Inflammatory macrophage treated with lipopolysaccharide for 1 hour (primary cell): Measurements from ENCODE around the gene LRRC8C.

Source experiments
- DNase-seq, 2 donors: peaks; one replicate each; pipeline ENCODE4 v3.0.0-alpha.2; 2020 to 2022

The LRRC8C gene

DNA sequence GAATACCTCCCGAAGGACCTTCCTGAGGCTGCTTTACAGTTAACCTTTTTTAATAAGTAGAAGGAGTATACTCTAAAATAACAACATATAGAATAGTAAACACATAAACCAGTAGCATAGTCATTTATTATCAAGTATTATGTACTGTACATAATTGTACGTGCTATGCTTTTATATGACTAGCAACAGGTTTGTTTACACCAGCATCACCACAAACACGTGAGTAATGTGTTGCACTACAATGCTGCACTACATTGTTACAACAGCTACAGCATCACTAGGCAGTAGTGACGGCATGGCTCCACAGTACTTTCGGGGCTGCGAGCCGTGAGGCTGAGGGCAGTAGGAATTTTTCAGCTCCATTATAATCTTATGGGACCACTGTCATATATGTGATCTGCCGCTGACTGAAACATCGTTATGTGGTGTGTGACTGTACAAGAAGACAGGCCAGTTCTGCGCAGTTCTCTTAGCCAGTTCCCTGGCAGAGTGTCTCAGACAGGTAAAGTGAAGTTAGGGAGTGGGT lies 105.1 kb downstream of the LRRC8C start:
- no peak for DNase-seq

GRCh38 chr1:89739013-89739843 lies 106.3 kb downstream of the LRRC8C start:
- DNase-seq, result peak; percentile 84 to 94

DNA sequence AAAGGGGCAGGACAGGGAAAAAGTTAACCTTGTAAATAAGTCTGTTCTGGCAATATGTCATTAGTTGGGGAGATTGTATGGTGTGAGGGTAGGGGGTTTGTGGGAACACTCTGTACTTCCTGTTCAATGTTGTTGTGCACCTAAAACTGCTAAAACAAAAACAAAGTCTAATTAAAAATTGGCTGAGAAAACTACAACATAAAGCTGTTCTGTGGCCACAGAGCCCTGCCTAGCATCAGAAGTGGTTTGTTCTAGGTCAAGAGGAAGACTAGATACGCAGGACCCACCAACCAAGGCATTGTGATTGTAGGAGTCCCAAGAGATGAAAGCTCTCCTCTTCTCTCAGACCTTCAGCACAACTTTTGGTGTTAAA lies 106.9 kb downstream of the LRRC8C start:
- DNase-seq, result no peak

GRCh38 chr1:89743788-89744187 lies 110.9 kb downstream of the LRRC8C start:
- DNase-seq, result no peak

- DNase-seq, result no peak
These were observed 113.7 kb downstream of the LRRC8C start for GRCh38 chr1:89746424-89747149.

DNA sequence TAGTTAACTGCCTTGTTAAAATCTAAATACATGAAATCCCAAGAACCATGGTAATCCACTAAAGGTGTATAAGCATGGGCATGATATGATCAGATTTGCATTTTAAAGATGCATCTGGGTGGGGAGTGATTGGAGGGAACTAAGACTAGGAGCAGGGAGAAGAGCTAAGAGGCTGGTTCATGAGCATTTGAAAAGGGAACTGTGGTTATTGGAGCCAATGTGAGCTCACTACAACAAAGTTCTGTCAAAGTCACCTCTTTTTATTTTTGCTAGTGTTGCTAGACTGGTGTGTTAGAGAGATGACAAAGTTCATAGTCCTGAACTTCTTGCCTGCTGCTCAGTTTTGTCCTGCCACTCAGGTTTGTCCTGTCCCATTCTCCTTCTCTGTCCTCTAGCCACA lies 120.8 kb downstream of the LRRC8C start:
- no peak for DNase-seq

- peak; percentile 78 to 84 for DNase-seq
These were observed 121.6 kb downstream of the LRRC8C start for GRCh38 chr1:89754518-89754917.

GRCh38 chr1:89755591-89755990 lies 122.7 kb downstream of the LRRC8C start:
- peak in 1 of 2 donors; percentile 41 for DNase-seq

- peak; percentile 80 to 91 for DNase-seq
These were observed 124.6 kb downstream of the LRRC8C start for GRCh38 chr1:89757532-89757931.

GRCh38 chr1:89758156-89758555 lies 125.2 kb downstream of the LRRC8C start:
- DNase-seq, result no peak

- no peak for DNase-seq
These were observed 126.1 kb downstream of the LRRC8C start for GRCh38 chr1:89759036-89759435.

DNA sequence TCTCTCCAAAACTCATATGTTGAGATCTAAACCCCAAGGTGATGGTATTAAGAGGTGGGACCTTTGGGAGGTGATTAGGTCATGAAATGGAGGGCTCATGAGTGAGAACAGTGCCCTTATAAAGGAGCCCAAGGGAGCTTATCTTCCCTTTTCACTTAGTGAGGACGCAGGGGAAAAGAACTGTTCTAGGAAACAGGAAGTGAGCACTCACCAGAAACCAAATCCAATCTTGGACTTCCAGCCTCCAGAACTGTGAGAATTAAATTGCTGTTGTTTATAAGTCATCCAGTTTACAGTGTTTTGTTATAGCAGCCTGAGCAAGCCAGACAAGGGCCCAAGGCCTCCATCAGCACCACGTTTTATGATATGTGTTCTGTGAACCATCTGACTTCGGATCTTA lies 127.6 kb downstream of the LRRC8C start:
- peak; percentile 55 to 60 for DNase-seq

GRCh38 chr1:89761338-89761737 lies 128.4 kb downstream of the LRRC8C start:
- no peak for DNase-seq

- DNase-seq, result no peak
These were observed 129.0 kb downstream of the LRRC8C start for GRCh38 chr1:89761901-89762300.

GRCh38 chr1:89762386-89762778 lies 129.5 kb downstream of the LRRC8C start:
- DNase-seq, result no peak

DNA sequence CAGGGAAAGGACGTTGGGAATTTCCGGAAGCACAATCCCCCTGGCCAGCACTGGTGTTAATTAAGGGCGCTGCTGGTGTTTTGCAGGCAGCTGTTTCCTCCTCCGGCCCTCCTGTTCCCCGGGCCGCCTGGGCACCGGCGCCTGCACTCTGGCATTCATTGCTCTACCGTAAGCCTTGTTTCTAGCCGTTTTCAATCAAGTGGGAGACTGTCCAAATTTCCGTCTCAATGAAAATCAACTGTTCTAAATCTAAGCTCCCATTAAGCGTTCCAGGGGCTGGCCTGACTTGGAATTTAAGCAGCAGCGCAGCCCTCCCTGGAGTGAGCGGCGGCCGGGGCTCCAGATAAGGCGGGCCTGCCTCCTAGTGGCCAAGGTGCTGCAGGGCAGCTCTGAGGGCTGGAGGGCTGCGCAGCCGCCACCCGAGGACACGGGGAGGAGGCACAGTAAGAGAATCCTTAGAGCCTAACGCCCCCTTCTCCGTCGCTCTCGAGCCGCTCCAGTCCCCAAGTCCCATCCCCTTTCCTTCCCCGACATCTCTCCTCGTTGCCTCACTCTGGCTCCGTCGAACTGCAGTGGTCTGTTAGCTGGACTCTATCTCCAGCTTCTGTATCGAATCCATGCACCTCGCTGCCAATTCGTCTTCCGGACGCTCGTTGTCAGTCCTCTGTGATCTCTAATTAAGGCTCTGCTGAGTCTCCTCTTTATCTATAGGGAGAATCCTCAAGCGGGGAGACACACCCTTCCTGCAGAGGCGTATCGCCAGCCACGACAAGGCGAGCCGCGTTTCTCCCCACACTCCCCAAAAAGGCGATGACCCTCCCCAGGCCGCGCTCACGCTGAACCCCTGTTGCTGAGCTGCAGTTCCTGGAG lies 130.1 kb downstream of the LRRC8C start:
- peak; percentile 72 to 92 for DNase-seq

DNA sequence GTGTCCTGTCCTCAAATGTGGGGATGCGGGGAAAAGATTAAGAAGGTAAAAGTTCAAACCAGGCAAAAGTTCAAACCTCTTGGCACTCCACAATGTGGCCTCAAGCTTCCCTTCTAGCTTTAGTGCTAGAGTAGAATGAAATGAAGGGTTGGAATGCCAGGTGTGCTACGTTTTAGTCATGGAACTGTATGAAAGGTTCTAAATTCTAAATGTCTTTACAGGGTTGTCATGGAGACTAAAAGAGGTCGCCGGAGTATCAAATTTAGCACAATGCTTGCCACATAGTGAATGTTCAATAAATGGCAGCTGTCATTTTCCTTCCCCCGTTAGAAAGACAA lies 130.7 kb downstream of the LRRC8C start:
- no peak for DNase-seq

DNA sequence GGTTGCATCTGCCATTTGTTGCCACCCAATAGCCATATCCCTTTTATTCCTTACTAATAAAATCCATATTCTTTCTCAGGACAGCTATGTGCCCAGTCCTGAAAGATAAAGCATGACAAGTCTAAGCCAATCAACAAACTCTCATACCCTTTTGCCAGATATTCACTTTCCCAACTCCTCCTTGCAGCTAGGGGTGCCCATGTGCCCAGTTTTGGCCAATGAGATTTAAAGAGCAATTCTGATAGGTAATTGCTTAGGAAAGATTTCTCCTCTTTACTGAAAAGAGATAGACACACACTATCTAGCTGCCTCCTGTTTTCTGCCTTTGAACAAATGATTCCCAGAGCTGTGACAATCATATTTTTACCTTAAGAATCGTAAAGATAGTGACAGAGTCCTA lies 132.9 kb downstream of the LRRC8C start:
- DNase-seq, result no peak

GRCh38 chr1:89767618-89768017 lies 134.7 kb downstream of the LRRC8C start:
- DNase-seq, result no peak
